Measurements from ENCODE around the gene CHCHD6.

DNA sequence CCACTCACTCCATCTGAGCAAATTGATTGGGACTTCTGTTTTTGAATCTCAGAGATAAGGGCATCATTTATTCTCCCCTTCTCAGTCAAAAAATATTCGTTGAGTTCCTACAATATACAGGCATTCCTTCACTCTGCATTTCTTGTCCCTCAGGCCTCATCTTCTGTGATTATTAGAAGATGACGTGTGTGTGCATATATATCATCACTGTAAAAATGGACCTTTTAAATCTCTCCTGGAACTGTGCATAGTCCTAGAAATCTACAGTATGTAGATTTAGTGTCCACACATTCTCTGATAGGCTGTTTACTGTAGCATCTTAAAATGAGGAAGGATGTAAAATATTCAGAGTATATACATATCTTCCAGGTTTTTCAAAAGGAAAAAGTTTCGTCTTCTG, 235.7 kb downstream of the CHCHD6 start:
- TF ChIP-seq, protein P1, sequence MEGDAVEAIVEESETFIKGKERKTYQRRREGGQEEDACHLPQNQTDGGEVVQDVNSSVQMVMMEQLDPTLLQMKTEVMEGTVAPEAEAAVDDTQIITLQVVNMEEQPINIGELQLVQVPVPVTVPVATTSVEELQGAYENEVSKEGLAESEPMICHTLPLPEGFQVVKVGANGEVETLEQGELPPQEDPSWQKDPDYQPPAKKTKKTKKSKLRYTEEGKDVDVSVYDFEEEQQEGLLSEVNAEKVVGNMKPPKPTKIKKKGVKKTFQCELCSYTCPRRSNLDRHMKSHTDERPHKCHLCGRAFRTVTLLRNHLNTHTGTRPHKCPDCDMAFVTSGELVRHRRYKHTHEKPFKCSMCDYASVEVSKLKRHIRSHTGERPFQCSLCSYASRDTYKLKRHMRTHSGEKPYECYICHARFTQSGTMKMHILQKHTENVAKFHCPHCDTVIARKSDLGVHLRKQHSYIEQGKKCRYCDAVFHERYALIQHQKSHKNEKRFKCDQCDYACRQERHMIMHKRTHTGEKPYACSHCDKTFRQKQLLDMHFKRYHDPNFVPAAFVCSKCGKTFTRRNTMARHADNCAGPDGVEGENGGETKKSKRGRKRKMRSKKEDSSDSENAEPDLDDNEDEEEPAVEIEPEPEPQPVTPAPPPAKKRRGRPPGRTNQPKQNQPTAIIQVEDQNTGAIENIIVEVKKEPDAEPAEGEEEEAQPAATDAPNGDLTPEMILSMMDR (IDR thresholded peaks at IDR 0.05): no peak
- no peak for TF ChIP-seq POLR2A (IDR thresholded peaks at IDR 0.05)
- TF ChIP-seq EP300 (IDR thresholded peaks at IDR 0.05): no peak
